Measurements from ENCODE around the gene NUTM2A.
"Not testable (repeated sequence)": the region's sequence is repeated elsewhere in the genome, so short reads cannot be mapped to it uniquely, and the experiment has no call there.

- not testable (repeated sequence) for TF ChIP-seq CTCF (conservative IDR thresholded peaks at IDR 0.05 in 1 of 2, IDR thresholded peaks at IDR 0.05 in 1 of 2; ENCODE audit: low read depth in 1 of 2, low read length in 2 of 2); EZH2 (IDR thresholded peaks at IDR 0.05; ENCODE audit: low read length, missing control alignments)
Measured at GRCh38 chr10:87200924-87201323, 24.3 kb upstream of the NUTM2A start.
